ENCODE data around the gene CFAP54.

GRCh38 chr12:96892104-96892503 is 402.7 kb downstream of the CFAP54 start:
- no peak for TF ChIP-seq PREB (CRISPR knock-in tag; IDR thresholded peaks at IDR 0.05; ENCODE audit: borderline replicate concordance)
- no peak for TF ChIP-seq CTCF (IDR thresholded peaks at IDR 0.05)
- no peak for TF ChIP-seq CREM (CRISPR knock-in tag; IDR thresholded peaks at IDR 0.05)
- TF ChIP-seq FOXK1 (CRISPR knock-in tag; IDR thresholded peaks at IDR 0.05) = no peak
- no peak for TF ChIP-seq ZSCAN18 (CRISPR knock-in tag; IDR thresholded peaks at IDR 0.05)
- TF ChIP-seq, protein P1, sequence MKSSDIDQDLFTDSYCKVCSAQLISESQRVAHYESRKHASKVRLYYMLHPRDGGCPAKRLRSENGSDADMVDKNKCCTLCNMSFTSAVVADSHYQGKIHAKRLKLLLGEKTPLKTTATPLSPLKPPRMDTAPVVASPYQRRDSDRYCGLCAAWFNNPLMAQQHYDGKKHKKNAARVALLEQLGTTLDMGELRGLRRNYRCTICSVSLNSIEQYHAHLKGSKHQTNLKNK (CRISPR knock-in tag; IDR thresholded peaks at IDR 0.05) = no peak
- no peak for TF ChIP-seq ZNF512 (CRISPR knock-in tag; IDR thresholded peaks at IDR 0.05; ENCODE audit: borderline replicate concordance)
